ENCODE measurements around the gene ANKRD39. TPM values are rescaled to one million over a fixed set of nuclear protein-coding genes. Genes with fewer than 3 reads are reported as not detected.
A peak's percentile ranks its signal among the peaks of the same experiment; 100 is the strongest.

Gene ANKRD39
- total RNA-seq, 4 donors from 2014 or later = 9.7 to 55.3 (median 12.7) TPM

DNA sequence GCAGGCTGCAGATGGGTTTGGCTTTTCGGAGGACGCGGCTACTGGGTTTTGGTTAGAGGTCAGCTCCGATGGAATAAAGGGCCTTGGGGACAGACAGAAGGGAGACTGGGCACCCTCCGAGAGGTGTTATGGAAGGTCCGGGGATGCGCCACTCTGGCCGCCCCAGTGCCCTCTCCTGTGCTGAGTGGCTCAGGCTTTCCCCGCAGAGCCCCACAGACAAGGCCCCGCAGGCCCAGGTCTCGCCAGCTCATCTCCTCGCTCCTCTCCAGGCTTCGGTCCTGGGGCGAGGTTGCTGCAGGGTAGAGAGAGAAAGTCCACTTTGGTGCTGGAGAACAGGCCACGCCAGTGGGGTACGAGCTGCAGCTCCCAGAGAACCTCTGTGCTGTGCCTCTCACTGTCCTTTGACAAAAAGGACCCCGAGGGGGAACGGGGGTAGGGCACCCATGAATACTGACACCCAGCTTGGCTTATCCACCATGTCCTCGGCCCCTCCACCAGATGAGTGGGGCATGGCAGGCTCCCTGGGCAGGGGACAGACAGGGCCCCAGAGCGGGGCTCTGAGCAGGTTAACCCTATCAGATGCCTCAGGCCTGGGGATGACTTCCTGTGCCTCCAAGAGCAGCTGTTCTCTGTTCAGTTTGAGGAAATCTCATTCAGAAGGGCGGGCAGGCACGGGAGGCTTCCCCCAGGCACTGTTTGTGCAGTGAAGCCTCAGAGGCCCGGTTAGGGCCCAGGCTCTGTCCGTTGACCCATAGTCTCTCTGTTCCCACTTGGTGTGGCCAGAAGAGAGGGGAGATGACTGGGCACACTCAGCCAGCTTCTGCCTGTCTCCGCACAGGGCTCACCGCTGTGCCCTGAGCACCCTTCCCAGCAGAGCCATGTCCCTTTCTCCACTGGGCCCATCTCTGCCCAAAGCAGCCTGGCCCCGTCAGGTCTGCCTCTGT, 57.5 kb downstream of the ANKRD39 start:
- no peaks in the 10 kb centered on the region for H3K27me3 ChIP-seq
- no peak for DNase-seq
- intact Hi-C loops (cut with DNase I; ENCODE audit: low total_unique reads) (loop anchor here (5.0 kb wide), 1 partner anchor 188 kb away; no protein-coding TSS in a partner anchor), in situ Hi-C loops (cut with MboI; ENCODE audit: low pct_ligation_motif_present in 1 of 4, low pct_unique_long_range_greater_than_20kb in 1 of 4, low sequenced_read_pairs in 3 of 4) (no loop called here)
- H3K4me1 ChIP-seq = peaks cover 0 to 9% (median 5%) of the 10 kb centered on the region in 4 donors
- no peaks in the 10 kb centered on the region for H3K9me3 ChIP-seq
- H3K4me3 ChIP-seq = no peak overlapping the region
- H3K27ac ChIP-seq = peak overlapping the region; percentile 10 to 41 (median 20)
- no peak for TF ChIP-seq POLR2A (IDR thresholded peaks at IDR 0.05)
- TF ChIP-seq EP300 (IDR thresholded peaks at IDR 0.05; ENCODE audit: low read depth) = no peak
- no peak for TF ChIP-seq POLR2AphosphoS5 (IDR thresholded peaks at IDR 0.05)
- TF ChIP-seq CTCF (IDR thresholded peaks at IDR 0.05) = no peak
- peaks cover 0 to 21% (median 12%) of the 10 kb centered on the region in 4 donors for H3K36me3 ChIP-seq
- 85 to 90% methylated on average over 2 to 26 of the region's 27 CpGs for WGBS, 2 donors (ENCODE audit: low coverage in 1 of 2)

GRCh38 chr2:96799623-96799935, 58.2 kb downstream of the ANKRD39 start:
- Histone ChIP-seq H3K27me3 (no peaks in the 10 kb centered on the region), H3K27ac (no peak overlapping the region), H3K36me3 (peaks cover 0 to 21% (median 12%) of the 10 kb centered on the region in 4 donors), H3K4me1 (peaks cover 0 to 9% (median 5%) of the 10 kb centered on the region in 4 donors), H3K9me3 (no peaks in the 10 kb centered on the region), H3K4me3 (no peak overlapping the region)
- in situ Hi-C loops (cut with MboI; ENCODE audit: low pct_ligation_motif_present in 1 of 4, low pct_unique_long_range_greater_than_20kb in 1 of 4, low sequenced_read_pairs in 3 of 4) (no loop called here), intact Hi-C loops (cut with DNase I; ENCODE audit: low total_unique reads) (no loop called here)
- no peak for TF ChIP-seq POLR2AphosphoS5 (IDR thresholded peaks at IDR 0.05)
- no peak for TF ChIP-seq POLR2A (IDR thresholded peaks at IDR 0.05)
- TF ChIP-seq EP300 (IDR thresholded peaks at IDR 0.05; ENCODE audit: low read depth) = no peak
- no peak for TF ChIP-seq CTCF (IDR thresholded peaks at IDR 0.05)
- WGBS, 2 donors (ENCODE audit: low coverage in 1 of 2) = 95% methylated on average over 8 of the region's 8 CpGs; no CpG with 5 or more reads in 1 of the 2 donors
- DNase-seq = no peak

GRCh38 chr2:96798733-96799622, 58.8 kb downstream of the ANKRD39 start:
- in situ Hi-C loops (cut with MboI; ENCODE audit: low pct_ligation_motif_present in 1 of 4, low pct_unique_long_range_greater_than_20kb in 1 of 4, low sequenced_read_pairs in 3 of 4) (no loop called here), intact Hi-C loops (cut with DNase I; ENCODE audit: low total_unique reads) (no loop called here)
- no peaks in the 10 kb centered on the region for H3K27me3 ChIP-seq
- peaks cover 0 to 9% (median 5%) of the 10 kb centered on the region in 4 donors for H3K4me1 ChIP-seq
- no peaks in the 10 kb centered on the region for H3K9me3 ChIP-seq
- no peak overlapping the region for H3K27ac ChIP-seq
- DNase-seq = no peak
- peaks cover 0 to 21% (median 12%) of the 10 kb centered on the region in 4 donors for H3K36me3 ChIP-seq
- WGBS, 2 donors (ENCODE audit: low coverage in 1 of 2) = 87 to 91% methylated on average over 4 to 23 of the region's 23 CpGs
- TF ChIP-seq POLR2AphosphoS5 (IDR thresholded peaks at IDR 0.05) = no peak
- TF ChIP-seq POLR2A (IDR thresholded peaks at IDR 0.05) = no peak
- no peak for TF ChIP-seq CTCF (IDR thresholded peaks at IDR 0.05)
- TF ChIP-seq EP300 (IDR thresholded peaks at IDR 0.05; ENCODE audit: low read depth) = no peak
- no peak overlapping the region for H3K4me3 ChIP-seq

Small RNA genes within 50 kb of the gene (small RNA-seq; reads per million reads assigned to genes)
- 1.4 to 5.1 (median 2.8) reads per million in 4 donors for gene MIR3127

Other genes with a start within 250 kb of the ANKRD39 start
- gene KANSL3, start 219.7 kb downstream of the ANKRD39 start, total RNA-seq = 10 to 100 TPM; 45.6 to 59.9 (median 53.4) TPM
- gene FER1L5, start 215.3 kb downstream of the ANKRD39 start, total RNA-seq = not detected
- 10 to 100 TPM; 16.7 to 27.3 (median 19.0) TPM for gene LMAN2L, start 118.0 kb downstream of the ANKRD39 start, total RNA-seq
- gene CNNM4, start 97.1 kb downstream of the ANKRD39 start, total RNA-seq = 100 to 1,000 TPM in 1 of 4 donors, 10 to 100 TPM in 3; 66.5 to 134 (median 85.7) TPM
- 10 to 100 TPM; 14.2 to 54.3 (median 22.3) TPM for gene CNNM3, start 41.7 kb downstream of the ANKRD39 start, total RNA-seq
- gene ANKRD23, start 14.0 kb downstream of the ANKRD39 start, total RNA-seq = 10 to 100 TPM in 1 of 4 donors, 1 to 10 TPM in 3; 4.1 to 22.7 (median 7.0) TPM
- 10 to 100 TPM in 3 of 4 donors, 1 to 10 TPM in 1; 3.6 to 23.9 (median 17.4) TPM for gene SEMA4C, start 12.1 kb upstream of the ANKRD39 start, total RNA-seq
- gene FAM178B, start 128.6 kb upstream of the ANKRD39 start, total RNA-seq = not detected
- 1 to 10 TPM in 3 of 4 donors, under 1 TPM in 1; 0.60 to 6.2 (median 3.7) TPM for gene FAHD2B, start 236.9 kb upstream of the ANKRD39 start, total RNA-seq

Measured in transverse colon (tissue), 4 donors.